Pulmonary artery endothelial cell (primary cell): ENCODE measurements around the gene DGKI. TPM values are rescaled to one million over a fixed set of nuclear protein-coding genes. Genes with fewer than 3 reads are reported as not detected.
"Not testable (repeated sequence)": the region's sequence is repeated elsewhere in the genome, so short reads cannot be mapped to it uniquely, and the experiment has no call there.

ENCODE experiments used
- DNase-seq: peaks from one replicate; pipeline ENCODE4 v3.0.0-alpha.2; 2011; ENCODE audit warnings: low read depth, low spot score
- total RNA-seq: library from RNA; depleted of rRNA; stranded (reverse); fragments of >200 nt; gene quantifications from 2 replicates; pipeline ENCODE4 v1.2.3, GENCODE V29; 2014

The DGKI gene
- total RNA-seq, 1 donor from 2014 or later = 0.33 TPM

DNA sequence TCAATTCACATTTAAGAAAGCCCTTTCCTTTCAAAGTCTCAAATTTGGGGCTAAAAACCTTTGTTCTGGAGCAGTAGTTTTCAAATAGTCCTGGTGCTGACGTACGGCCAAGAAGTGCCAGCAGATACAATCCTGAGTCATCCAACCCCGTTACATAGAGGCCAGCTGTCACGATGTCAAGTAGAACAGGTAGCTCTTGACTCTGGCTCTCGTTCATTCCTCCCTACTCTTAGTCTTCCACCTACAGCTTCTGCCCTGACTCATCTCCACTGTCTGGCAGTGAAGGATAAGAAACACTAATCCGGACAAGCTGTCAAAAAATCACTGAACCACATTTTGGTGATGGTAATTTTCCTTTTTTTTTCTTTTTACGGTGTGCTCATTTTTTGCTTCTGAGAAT is 370.8 kb downstream of the DGKI start:
- no peak for DNase-seq

DNA sequence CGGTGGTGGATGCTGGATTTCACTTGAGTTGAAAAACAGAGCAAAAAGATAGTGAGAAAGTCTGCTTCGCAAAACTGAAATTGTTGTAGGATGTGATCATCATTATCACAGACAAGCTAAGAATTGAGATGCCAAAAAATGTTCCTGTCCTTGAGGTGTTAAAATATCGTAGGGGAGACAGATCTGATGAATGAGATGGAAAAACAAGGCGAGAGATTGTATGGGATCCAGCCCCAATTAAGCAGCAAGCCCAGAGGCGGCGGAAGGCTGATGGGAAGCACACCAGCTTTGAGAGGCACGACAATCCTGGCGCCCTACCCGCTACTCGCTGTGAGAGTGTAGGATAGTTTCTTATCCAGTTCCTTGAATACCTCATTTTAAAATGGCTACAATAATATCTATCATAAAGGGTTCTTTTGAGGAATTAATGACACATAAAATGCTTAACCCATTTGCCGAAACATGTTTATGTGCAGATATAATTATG is 372.2 kb downstream of the DGKI start:
- DNase-seq = no peak

- no peak for DNase-seq
Observed at GRCh38 chr7:137471128-137471527, 375.6 kb downstream of the DGKI start.

- no peak for DNase-seq
Observed at GRCh38 chr7:137469858-137470257, 376.9 kb downstream of the DGKI start.

DNA sequence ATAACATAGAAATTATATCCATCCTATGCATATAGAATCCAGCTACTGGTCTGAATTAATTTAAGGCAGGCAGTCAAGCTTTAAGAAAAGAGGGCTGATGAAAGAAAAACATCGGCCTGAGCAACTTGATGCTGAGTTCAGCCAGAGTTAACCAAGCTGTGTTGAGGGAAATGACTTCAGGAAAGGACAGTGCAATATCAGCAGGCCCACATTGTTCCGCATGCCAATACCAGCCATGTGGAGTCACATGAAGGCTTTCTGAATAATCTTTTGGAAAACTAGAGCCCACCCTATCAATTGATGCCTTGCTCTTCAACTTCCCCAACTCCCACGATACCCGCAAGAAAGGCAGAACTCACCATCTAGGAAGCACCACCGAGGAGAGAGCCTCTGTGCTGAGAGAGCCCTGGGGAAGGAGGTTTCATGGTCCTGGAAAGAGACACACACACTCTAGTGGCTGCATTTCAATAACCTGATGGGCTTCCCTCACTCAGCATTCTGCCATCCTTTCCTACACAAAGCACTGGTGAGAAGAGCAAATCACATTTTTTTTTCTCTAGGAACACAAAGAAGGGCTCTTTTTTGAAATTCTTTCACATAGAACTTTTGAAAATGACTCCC is 377.5 kb downstream of the DGKI start:
- DNase-seq = peak; percentile 73

DNA sequence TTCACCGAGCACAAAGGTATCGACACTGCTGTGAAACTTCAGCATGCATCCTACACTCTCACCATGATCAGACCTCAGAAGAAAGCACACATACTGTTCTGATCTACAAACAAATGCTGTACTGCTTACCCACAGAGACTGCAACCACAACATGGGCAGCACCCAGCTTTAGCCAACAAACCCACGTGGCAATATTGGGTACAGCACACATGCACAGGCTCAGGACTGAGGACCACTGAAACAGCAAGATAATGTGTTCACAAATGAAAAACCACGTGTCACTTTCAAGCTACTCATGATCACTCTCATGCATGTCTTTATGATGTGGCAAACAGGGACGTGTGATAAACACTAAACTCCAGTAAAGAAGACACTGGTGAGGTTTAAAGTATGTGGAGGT is 383.9 kb downstream of the DGKI start:
- DNase-seq = no peak

DNA sequence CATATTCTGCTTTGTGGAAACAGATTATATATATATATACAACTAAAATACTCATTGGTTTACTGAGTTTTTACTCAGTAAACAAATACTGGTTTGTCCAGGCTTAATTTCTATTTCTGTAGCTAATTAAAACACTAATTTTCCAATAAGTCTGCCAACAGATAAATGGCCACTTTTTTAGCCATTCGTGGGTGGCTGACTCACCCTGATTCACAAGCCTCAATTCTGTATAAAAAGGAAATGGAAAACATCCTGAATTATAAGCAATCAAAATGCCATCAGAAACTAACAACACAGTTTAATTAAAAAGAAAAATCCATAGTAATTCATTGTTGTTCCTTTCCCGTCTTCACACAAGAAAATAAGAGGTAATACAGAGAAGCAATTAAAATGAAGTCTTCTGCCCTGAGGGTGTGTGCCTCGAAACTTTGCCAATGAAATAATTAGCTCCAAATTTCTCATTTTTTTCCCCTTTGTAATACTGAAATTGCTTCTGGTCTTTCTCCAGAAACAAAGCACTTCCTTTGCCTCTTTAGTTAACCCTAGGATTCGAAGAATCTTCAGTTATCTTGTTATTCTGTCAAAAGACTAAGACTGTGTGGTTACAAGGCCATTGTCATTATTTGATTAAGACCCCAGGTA is 384.6 kb downstream of the DGKI start:
- DNase-seq = no peak

- DNase-seq = no peak
Observed at GRCh38 chr7:137458399-137458798, 388.4 kb downstream of the DGKI start.

DNA sequence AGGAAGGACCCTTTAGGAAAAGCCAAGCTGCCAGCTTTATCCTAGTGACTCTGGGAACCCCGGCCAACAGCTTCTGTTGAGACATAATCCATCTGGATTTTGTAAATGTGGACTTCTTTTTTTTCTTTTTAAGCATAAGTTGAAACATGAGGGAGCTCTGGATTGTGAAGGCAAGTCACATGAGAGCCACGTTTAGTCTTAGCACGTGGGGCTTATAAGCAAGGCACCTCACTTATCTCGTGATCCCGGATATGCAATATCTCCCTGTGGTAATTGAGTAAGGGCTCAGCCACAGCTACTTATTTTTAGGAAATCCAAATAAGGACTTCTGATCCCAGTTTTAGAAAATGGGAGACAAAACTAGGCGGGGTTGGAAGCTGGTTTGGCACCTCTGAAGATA is 392.0 kb downstream of the DGKI start:
- DNase-seq = no peak

GRCh38 chr7:137454246-137454724 is 392.5 kb downstream of the DGKI start:
- no peak for DNase-seq

DNA sequence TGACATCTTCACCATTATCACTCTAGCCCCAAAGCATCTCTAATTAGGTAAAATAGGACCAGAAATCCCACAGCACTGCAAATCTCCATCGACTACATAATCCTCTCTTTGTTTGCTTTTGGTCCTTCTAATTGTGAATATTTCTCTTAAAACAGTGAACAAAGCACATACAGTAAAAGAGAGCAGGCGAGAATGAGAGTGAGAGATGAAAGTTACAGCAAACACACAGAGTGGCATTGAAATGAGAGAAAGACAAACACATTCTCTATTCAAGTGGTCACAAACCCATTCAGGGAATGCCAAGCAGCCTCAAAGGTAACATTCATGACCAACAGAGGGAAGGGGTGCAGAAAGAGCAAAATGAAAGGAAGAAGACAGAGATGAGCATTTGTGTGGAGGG is 393.4 kb downstream of the DGKI start:
- DNase-seq = no peak

GRCh38 chr7:137449016-137449415 is 397.8 kb downstream of the DGKI start:
- DNase-seq = no peak

- DNase-seq = not testable (repeated sequence)
Observed at GRCh38 chr7:137448572-137448971, 398.2 kb downstream of the DGKI start.

GRCh38 chr7:137446025-137446424 is 400.7 kb downstream of the DGKI start:
- no peak for DNase-seq

DNA sequence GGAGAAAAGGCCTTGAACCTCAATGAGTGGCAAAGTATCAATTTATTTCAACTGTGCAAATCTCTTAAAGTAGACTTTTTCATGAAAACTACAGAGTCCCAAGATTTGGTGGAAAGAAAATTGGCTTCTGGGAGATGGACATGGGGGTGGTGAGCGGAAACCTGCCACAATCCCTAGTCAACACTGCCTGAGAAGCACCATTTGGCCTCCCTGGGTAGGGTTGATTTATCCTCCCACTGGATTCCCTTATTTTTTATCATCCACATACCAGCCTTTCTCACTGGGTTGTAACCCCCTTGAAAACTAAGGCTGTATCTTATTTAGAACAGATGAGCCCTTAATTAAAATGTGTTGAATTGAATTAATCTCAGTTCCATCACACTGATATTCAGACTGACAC is 401.5 kb downstream of the DGKI start:
- no peak for DNase-seq

- DNase-seq = no peak
Observed at GRCh38 chr7:137443616-137444015, 403.2 kb downstream of the DGKI start.

DNA sequence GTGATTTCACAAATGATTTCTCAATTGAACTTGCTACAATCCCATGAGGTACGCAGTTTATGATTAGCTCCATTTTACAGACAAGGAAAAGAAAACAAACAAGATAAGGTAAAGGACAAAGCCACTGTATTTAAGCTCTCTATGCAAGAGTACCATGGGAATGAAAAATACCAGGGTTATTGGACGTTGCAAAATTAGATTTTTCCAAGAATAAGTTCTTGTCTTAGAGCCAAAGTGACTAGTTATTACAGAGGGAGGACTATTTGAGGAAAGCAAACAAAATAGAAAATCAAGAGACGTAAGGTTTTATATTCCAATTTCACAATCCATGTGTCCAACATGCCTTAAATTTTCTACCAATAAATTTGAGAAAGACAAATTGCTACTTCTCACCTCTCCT is 405.3 kb downstream of the DGKI start:
- DNase-seq = no peak

DNA sequence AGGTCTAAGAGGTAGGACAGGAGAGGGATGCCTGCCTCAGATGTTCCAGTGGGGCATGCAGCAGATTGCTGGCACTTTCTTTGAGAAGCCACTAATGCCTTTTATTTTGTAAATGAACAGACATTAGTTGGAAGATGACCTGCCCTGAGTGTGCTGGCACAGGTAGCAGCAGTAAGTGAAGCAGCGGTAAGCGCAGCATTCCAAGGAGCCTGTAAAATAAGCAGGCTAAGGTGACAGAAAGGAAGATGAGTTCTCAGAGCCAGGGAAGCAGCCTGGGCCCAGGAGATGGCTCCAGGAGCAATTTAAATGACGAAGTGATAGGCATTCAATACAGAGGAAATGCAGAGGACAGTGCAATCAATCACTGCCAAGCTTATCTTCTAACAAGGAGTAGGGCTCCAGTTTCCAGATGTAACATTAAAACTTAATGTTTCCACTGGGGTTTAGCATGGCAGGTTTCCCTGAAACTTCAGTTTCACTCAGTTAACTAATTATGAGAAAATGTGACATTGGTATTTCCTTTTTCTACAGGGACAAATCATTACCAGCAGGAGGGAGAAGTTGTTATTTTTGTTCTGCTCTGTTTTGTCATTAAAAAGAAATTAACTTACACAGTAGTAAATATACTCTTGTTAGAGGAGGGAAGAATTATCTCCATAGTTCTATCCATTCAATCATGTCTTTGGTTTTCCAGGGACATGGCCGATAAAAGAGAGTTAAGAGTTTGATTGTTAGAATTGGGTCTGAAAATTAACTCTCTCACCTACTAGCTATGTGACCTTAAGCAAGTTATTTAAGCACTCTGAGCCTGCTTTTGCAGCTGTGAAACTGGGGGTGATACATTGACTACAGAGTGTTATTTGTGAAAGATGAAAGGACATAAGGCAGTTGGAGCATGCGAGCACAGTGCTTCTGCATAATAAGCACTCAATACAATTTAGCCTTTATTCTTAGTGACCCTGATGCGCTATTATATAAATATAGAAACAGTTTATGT is 406.6 kb downstream of the DGKI start:
- DNase-seq = no peak

GRCh38 chr7:137434946-137435345 is 411.8 kb downstream of the DGKI start:
- no peak for DNase-seq

GRCh38 chr7:137434530-137434929 is 412.2 kb downstream of the DGKI start:
- DNase-seq = no peak

GRCh38 chr7:137423321-137423720 is 423.5 kb downstream of the DGKI start:
- no peak for DNase-seq

GRCh38 chr7:137421366-137421765 is 425.4 kb downstream of the DGKI start:
- no peak for DNase-seq
